ENCODE data around the gene ZSCAN21. TPM values are rescaled to one million over a fixed set of nuclear protein-coding genes. Genes with fewer than 3 reads are reported as not detected.
A peak's percentile ranks its signal among the peaks of the same experiment; 100 is the strongest.

Gene ZSCAN21
- total and polyA plus RNA-seq, 12 donors = 5.4 to 10.0 (median 6.9) TPM

DNA sequence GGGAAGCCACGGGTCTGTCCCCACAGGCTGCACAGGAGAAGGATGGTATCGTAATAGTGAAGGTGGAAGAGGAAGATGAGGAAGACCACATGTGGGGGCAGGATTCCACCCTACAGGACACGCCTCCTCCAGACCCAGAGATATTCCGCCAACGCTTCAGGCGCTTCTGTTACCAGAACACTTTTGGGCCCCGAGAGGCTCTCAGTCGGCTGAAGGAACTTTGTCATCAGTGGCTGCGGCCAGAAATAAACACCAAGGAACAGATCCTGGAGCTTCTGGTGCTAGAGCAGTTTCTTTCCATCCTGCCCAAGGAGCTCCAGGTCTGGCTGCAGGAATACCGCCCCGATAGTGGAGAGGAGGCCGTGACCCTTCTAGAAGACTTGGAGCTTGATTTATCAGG, 26.0 kb upstream of the ZSCAN21 start:
- ATAC-seq (peak in 1 of 8 donors; percentile 24), DNase-seq (no peak)
- peaks cover 0 to 86% (median 49%) of the 10 kb centered on the region in 9 donors for H3K36me3 ChIP-seq
- no peaks in the 10 kb centered on the region for H3K9me3 ChIP-seq
- TF ChIP-seq, protein P1, sequence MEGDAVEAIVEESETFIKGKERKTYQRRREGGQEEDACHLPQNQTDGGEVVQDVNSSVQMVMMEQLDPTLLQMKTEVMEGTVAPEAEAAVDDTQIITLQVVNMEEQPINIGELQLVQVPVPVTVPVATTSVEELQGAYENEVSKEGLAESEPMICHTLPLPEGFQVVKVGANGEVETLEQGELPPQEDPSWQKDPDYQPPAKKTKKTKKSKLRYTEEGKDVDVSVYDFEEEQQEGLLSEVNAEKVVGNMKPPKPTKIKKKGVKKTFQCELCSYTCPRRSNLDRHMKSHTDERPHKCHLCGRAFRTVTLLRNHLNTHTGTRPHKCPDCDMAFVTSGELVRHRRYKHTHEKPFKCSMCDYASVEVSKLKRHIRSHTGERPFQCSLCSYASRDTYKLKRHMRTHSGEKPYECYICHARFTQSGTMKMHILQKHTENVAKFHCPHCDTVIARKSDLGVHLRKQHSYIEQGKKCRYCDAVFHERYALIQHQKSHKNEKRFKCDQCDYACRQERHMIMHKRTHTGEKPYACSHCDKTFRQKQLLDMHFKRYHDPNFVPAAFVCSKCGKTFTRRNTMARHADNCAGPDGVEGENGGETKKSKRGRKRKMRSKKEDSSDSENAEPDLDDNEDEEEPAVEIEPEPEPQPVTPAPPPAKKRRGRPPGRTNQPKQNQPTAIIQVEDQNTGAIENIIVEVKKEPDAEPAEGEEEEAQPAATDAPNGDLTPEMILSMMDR (IDR thresholded peaks at IDR 0.05) = no peak
- H3K27me3 ChIP-seq = no peaks in the 10 kb centered on the region
- WGBS, 2 donors = 94 to 95% methylated on average over 12 of the region's 12 CpGs
- intact Hi-C loops (cut with DNase I) = loop anchor here in 1 of 10 donors (10.0 kb wide), 1 partner anchor 219 kb away; no protein-coding TSS in a partner anchor
- H3K4me1 ChIP-seq = peaks cover 0 to 31% (median 15%) of the 10 kb centered on the region in 9 donors
- H3K4me3 ChIP-seq = no peak overlapping the region
- no peak overlapping the region for H3K27ac ChIP-seq

DNA sequence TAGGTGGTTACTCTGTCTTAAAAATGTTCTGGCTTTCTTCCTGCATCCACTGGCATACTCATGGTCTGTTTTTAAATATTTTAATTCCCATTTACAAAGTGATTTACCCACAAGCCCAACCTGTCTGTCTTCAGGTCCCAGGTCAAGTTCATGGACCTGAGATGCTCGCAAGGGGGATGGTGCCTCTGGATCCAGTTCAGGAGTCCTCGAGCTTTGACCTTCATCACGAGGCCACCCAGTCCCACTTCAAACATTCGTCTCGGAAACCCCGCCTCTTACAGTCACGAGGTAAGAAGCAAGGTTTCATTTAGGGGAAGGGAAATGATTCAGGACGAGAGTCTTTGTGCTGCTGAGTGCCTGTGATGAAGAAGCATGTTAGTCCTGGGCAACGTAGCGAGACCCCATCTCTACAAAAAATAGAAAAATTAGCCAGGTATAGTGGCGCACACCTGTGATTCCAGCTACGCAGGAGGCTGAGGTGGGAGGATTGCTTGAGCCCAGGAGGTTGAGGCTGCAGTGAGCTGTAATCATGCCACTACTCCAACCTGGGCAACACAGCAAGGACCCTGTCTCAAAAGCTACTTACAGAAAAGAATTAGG, 25.5 kb upstream of the ZSCAN21 start:
- intact Hi-C loops (cut with DNase I) = loop anchor here in 1 of 10 donors (10.0 kb wide), 1 partner anchor 219 kb away; no protein-coding TSS in a partner anchor
- Histone ChIP-seq H3K36me3 (peaks cover 0 to 87% (median 49%) of the 10 kb centered on the region in 9 donors), H3K4me3 (no peak overlapping the region), H3K27ac (no peak overlapping the region), H3K4me1 (peaks cover 0 to 25% (median 11%) of the 10 kb centered on the region in 9 donors), H3K9me3 (no peaks in the 10 kb centered on the region), H3K27me3 (no peaks in the 10 kb centered on the region)
- WGBS, 2 donors = 81 to 85% methylated on average over 12 of the region's 12 CpGs
- TF ChIP-seq, protein P1 (IDR thresholded peaks at IDR 0.05) = no peak
- ATAC-seq (no peak), DNase-seq (no peak)

DNA sequence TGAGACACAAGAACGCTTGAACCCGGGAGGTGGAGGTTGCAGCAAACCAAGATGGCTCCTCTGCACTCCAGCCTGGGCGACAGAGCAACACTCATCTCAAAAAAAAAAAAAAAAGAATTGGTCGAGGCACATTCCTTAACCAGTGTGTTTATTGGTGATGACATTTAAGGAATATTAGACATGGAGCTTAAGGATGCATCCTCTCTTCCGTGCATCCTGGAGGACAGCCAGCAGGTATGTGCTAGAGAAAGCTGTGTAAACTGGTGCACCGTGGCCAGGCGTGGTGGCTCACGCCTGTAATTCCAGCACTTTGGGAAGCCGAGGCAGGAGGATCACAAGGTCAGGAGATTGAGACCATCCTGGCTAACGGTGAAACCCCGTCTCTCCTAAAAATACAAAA, 22.4 kb upstream of the ZSCAN21 start:
- DNase-seq (no peak), ATAC-seq (no peak)
- peaks cover 0 to 100% (median 68%) of the 10 kb centered on the region in 9 donors for H3K36me3 ChIP-seq
- WGBS, 2 donors = 87 to 93% methylated on average over 11 of the region's 11 CpGs
- H3K27ac ChIP-seq = no peak overlapping the region
- intact Hi-C loops (cut with DNase I) = loop anchor here in 1 of 10 donors (10.0 kb wide), 1 partner anchor 222 kb away; no protein-coding TSS in a partner anchor
- no peak overlapping the region for H3K4me3 ChIP-seq
- no peaks in the 10 kb centered on the region for H3K27me3 ChIP-seq
- no peaks in the 10 kb centered on the region for H3K4me1 ChIP-seq
- TF ChIP-seq, protein P1 (IDR thresholded peaks at IDR 0.05) = no peak
- no peaks in the 10 kb centered on the region for H3K9me3 ChIP-seq

DNA sequence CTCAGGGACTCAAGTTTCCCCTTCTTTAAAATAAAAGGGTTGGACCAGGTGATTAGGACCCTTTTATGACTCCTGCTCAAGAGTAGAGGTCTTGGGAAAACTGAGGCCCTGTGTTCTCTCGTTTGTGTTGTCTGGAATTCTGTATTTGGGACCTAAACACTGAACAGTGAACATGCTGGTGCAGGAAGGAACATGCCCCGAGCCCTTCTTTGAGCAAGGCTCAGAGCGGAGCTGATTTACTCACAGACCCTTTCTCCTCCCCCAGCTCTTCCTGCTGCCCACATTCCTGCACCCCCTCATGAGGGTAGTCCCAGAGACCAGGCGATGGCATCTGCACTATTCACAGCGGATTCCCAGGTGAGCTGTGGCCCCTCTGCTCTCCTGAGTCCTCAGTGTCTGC, 20.0 kb upstream of the ZSCAN21 start:
- no peak overlapping the region for H3K27ac ChIP-seq
- no peaks in the 10 kb centered on the region for H3K9me3 ChIP-seq
- H3K4me1 ChIP-seq = no peaks in the 10 kb centered on the region
- DNase-seq (no peak), ATAC-seq (no peak)
- 90 to 92% methylated on average over 5 of the region's 5 CpGs for WGBS, 2 donors
- no peak overlapping the region for H3K4me3 ChIP-seq
- TF ChIP-seq, protein P1 (IDR thresholded peaks at IDR 0.05) = no peak
- no peaks in the 10 kb centered on the region for H3K27me3 ChIP-seq
- H3K36me3 ChIP-seq = peaks cover 0 to 100% (median 71%) of the 10 kb centered on the region in 9 donors
- intact Hi-C loops (cut with DNase I) = loop anchor here in 1 of 10 donors (10.0 kb wide), 1 partner anchor 225 kb away; no protein-coding TSS in a partner anchor
